Measurements from ENCODE around the gene KHDRBS1.

The KHDRBS1 gene

GRCh38 chr1:32045772-32046171 is 32.1 kb downstream of the KHDRBS1 start:
- no peak for TF ChIP-seq CTCF (IDR thresholded peaks at IDR 0.05; ENCODE audit: low read length)
- no peak for TF ChIP-seq EZH2 (optimal IDR thresholded peaks at IDR 0.05; ENCODE audit: low read depth, low read length)
- TF ChIP-seq EZH2phosphoT487 (IDR thresholded peaks at IDR 0.05; ENCODE audit: low read length), result no peak
- Histone ChIP-seq H3K9ac (ENCODE audit: low read length) (no peak overlapping the region), H3K4me2 (ENCODE audit: low read depth, low read length) (no peak overlapping the region), H3K27me3 (replicated peaks; ENCODE audit: insufficient read depth, low read length) (no peaks in the 10 kb centered on the region), H3K9me2 (replicated peaks; ENCODE audit: insufficient read depth, low read length) (no peaks in the 10 kb centered on the region), H3K4me3 (ENCODE audit: low read length) (no peak overlapping the region), H3K27ac (ENCODE audit: low read length) (no peak overlapping the region), H2AFZ (ENCODE audit: low read length) (no peak overlapping the region), H3F3A (ENCODE audit: insufficient read depth, low read length) (0 out of 2 replicates have a peak, but pooled peaks cover 5% of the 10 kb centered on the region), H3K79me2 (ENCODE audit: low read length) (no peaks in the 10 kb centered on the region), H3K9me3 (replicated peaks; ENCODE audit: insufficient read depth, low read length) (no peaks in the 10 kb centered on the region), H4K20me1 (ENCODE audit: insufficient read depth, low read length) (no peaks in the 10 kb centered on the region), H3K36me3 (replicated peaks; ENCODE audit: insufficient read depth, low read length) (peaks cover 6% of the 10 kb centered on the region; the same call in 1 of the 2 replicates), H3K4me1 (ENCODE audit: low read length) (no peaks in the 10 kb centered on the region)
- DNase-seq, result no peak

- Histone ChIP-seq H3K27me3 (replicated peaks; ENCODE audit: insufficient read depth, low read length) (no peaks in the 10 kb centered on the region), H3K4me3 (ENCODE audit: low read length) (no peak overlapping the region), H3K4me1 (ENCODE audit: low read length) (no peaks in the 10 kb centered on the region), H3F3A (ENCODE audit: insufficient read depth, low read length) (0 out of 2 replicates have a peak, but pooled peaks cover 5% of the 10 kb centered on the region), H3K9me3 (replicated peaks; ENCODE audit: insufficient read depth, low read length) (no peaks in the 10 kb centered on the region), H3K4me2 (ENCODE audit: low read depth, low read length) (no peak overlapping the region), H2AFZ (ENCODE audit: low read length) (no peak overlapping the region), H3K36me3 (replicated peaks; ENCODE audit: insufficient read depth, low read length) (peaks cover 6% of the 10 kb centered on the region; the same call in 1 of the 2 replicates), H3K9me2 (replicated peaks; ENCODE audit: insufficient read depth, low read length) (no peaks in the 10 kb centered on the region), H3K79me2 (ENCODE audit: low read length) (no peaks in the 10 kb centered on the region), H3K9ac (ENCODE audit: low read length) (no peak overlapping the region), H3K27ac (ENCODE audit: low read length) (no peak overlapping the region), H4K20me1 (ENCODE audit: insufficient read depth, low read length) (no peaks in the 10 kb centered on the region)
- no peak for DNase-seq
- TF ChIP-seq EZH2 (optimal IDR thresholded peaks at IDR 0.05; ENCODE audit: low read depth, low read length) (no peak), EZH2phosphoT487 (IDR thresholded peaks at IDR 0.05; ENCODE audit: low read length) (no peak), CTCF (IDR thresholded peaks at IDR 0.05; ENCODE audit: low read length) (no peak)
Measured at GRCh38 chr1:32047701-32048100, 34.0 kb downstream of the KHDRBS1 start.

- peaks cover 6% of the 10 kb centered on the region; the same call in 1 of the 2 replicates for H3K36me3 ChIP-seq (replicated peaks; ENCODE audit: insufficient read depth, low read length)
- H3K4me2 ChIP-seq (ENCODE audit: low read depth, low read length), result no peak overlapping the region
- H3K27ac ChIP-seq (ENCODE audit: low read length), result no peak overlapping the region
- no peaks in the 10 kb centered on the region for H3K4me1 ChIP-seq (ENCODE audit: low read length)
- no peak for TF ChIP-seq EZH2phosphoT487 (IDR thresholded peaks at IDR 0.05; ENCODE audit: low read length)
- H2AFZ ChIP-seq (ENCODE audit: low read length), result no peak overlapping the region
- no peaks in the 10 kb centered on the region for H3K9me2 ChIP-seq (replicated peaks; ENCODE audit: insufficient read depth, low read length)
- H3K79me2 ChIP-seq (ENCODE audit: low read length), result no peaks in the 10 kb centered on the region
- H3K4me3 ChIP-seq (ENCODE audit: low read length), result no peak overlapping the region
- H3K9me3 ChIP-seq (replicated peaks; ENCODE audit: insufficient read depth, low read length), result no peaks in the 10 kb centered on the region
- H4K20me1 ChIP-seq (ENCODE audit: insufficient read depth, low read length), result no peaks in the 10 kb centered on the region
- no peak overlapping the region for H3K9ac ChIP-seq (ENCODE audit: low read length)
- DNase-seq, result no peak
- H3F3A ChIP-seq (ENCODE audit: insufficient read depth, low read length), result no peaks in the 10 kb centered on the region
- no peaks in the 10 kb centered on the region for H3K27me3 ChIP-seq (replicated peaks; ENCODE audit: insufficient read depth, low read length)
Measured at GRCh38 chr1:32048440-32048839, 34.8 kb downstream of the KHDRBS1 start.

- Histone ChIP-seq H3K27me3 (replicated peaks; ENCODE audit: insufficient read depth, low read length) (no peaks in the 10 kb centered on the region), H3K79me2 (ENCODE audit: low read length) (no peaks in the 10 kb centered on the region), H3K4me3 (ENCODE audit: low read length) (no peak overlapping the region), H3K4me2 (ENCODE audit: low read depth, low read length) (no peak overlapping the region), H3K9ac (ENCODE audit: low read length) (no peak overlapping the region), H4K20me1 (ENCODE audit: insufficient read depth, low read length) (no peaks in the 10 kb centered on the region), H3F3A (ENCODE audit: insufficient read depth, low read length) (peaks cover 6% of the 10 kb centered on the region), H3K9me2 (replicated peaks; ENCODE audit: insufficient read depth, low read length) (no peaks in the 10 kb centered on the region), H3K4me1 (ENCODE audit: low read length) (no peaks in the 10 kb centered on the region), H3K36me3 (replicated peaks; ENCODE audit: insufficient read depth, low read length) (no peaks in the 10 kb centered on the region; the same call in 1 of the 2 replicates), H3K27ac (ENCODE audit: low read length) (no peak overlapping the region), H3K9me3 (replicated peaks; ENCODE audit: insufficient read depth, low read length) (no peaks in the 10 kb centered on the region), H2AFZ (ENCODE audit: low read length) (no peak overlapping the region)
- DNase-seq, result no peak
- TF ChIP-seq EZH2 (optimal IDR thresholded peaks at IDR 0.05; ENCODE audit: low read depth, low read length) (no peak), CTCF (IDR thresholded peaks at IDR 0.05; ENCODE audit: low read length) (no peak), EZH2phosphoT487 (IDR thresholded peaks at IDR 0.05; ENCODE audit: low read length) (no peak)
Measured at GRCh38 chr1:32051706-32052105, 38.0 kb downstream of the KHDRBS1 start.

All from MM.1S (cell line).